Left renal cortex interstitium (tissue), 4 donors: Measurements from ENCODE around the gene WDCP. TPM values are rescaled to one million over a fixed set of nuclear protein-coding genes. Genes with fewer than 3 reads are reported as not detected.
"Not testable (repeated sequence)": the region's sequence is repeated elsewhere in the genome, so short reads cannot be mapped to it uniquely, and the experiment has no call there.

Experiments used
- DNase-seq, 4 donors: peaks; one replicate each; pipeline ENCODE4 v3.0.0-alpha.2; 2013; ENCODE audit warnings: low read depth in 4 of 4, low spot score in 2 of 4, missing footprints in 1 of 4
- polyA plus RNA-seq, 4 donors: library from polyadenylated mRNA; unstranded; fragments of 120-200 nt; gene quantifications; one replicate each; pipeline ENCODE4 v1.2.1, GENCODE V29; 2013; ENCODE audit not compliant: insufficient read length in 4 of 4

Gene WDCP
- polyA plus RNA-seq, 4 donors = 14.4 to 15.8 (median 14.8) TPM

GRCh38 chr2:24024996-24025663 is 22.1 kb downstream of the WDCP start:
- DNase-seq = no peak

GRCh38 chr2:24024018-24024417 is 23.2 kb downstream of the WDCP start:
- no peak for DNase-seq

- no peak for DNase-seq
Observed at GRCh38 chr2:24022975-24023575, 24.1 kb downstream of the WDCP start.

- DNase-seq = no peak
Observed at GRCh38 chr2:24022324-24022974, 24.7 kb downstream of the WDCP start.

GRCh38 chr2:24021122-24021998 is 25.8 kb downstream of the WDCP start:
- no peak for DNase-seq

- no peak for DNase-seq
Observed at GRCh38 chr2:24020244-24020643, 26.9 kb downstream of the WDCP start.

- DNase-seq = no peak
Observed at GRCh38 chr2:24019729-24020128, 27.5 kb downstream of the WDCP start.

- no peak for DNase-seq
Observed at GRCh38 chr2:24018241-24018640, 28.9 kb downstream of the WDCP start.

- no peak for DNase-seq
Observed at GRCh38 chr2:24017711-24018110, 29.5 kb downstream of the WDCP start.

- no peak for DNase-seq
Observed at GRCh38 chr2:24016853-24017703, 30.1 kb downstream of the WDCP start.

GRCh38 chr2:24016376-24016761 is 30.8 kb downstream of the WDCP start:
- no peak for DNase-seq

- no peak for DNase-seq
Observed at GRCh38 chr2:24015562-24016375, 31.4 kb downstream of the WDCP start.

GRCh38 chr2:24014902-24015301 is 32.3 kb downstream of the WDCP start:
- not testable (repeated sequence) for DNase-seq

- DNase-seq = no peak
Observed at GRCh38 chr2:24012521-24013188, 34.5 kb downstream of the WDCP start.

- DNase-seq = no peak
Observed at GRCh38 chr2:24011250-24012104, 35.7 kb downstream of the WDCP start.

- no peak for DNase-seq
Observed at GRCh38 chr2:24010477-24011249, 36.5 kb downstream of the WDCP start.
